GM18907 (cell line): ENCODE measurements around the gene ZDHHC17.
A peak's percentile ranks its signal among the peaks of the same experiment; 100 is the strongest.
"Not testable (repeated sequence)": the region's sequence is repeated elsewhere in the genome, so short reads cannot be mapped to it uniquely, and the experiment has no call there.

Source experiments
- ATAC-seq: cut with Tn5 transposase; IDR thresholded peaks from one replicate; pipeline ENCODE4 v1.9.1; 2021; ENCODE audit warnings: mild to moderate bottlenecking, moderate library complexity; ENCODE audit not compliant: unreplicated experiment

Gene ZDHHC17

GRCh38 chr12:76766161-76766560 is 2.2 kb downstream of the ZDHHC17 start:
- no peak for ATAC-seq

DNA sequence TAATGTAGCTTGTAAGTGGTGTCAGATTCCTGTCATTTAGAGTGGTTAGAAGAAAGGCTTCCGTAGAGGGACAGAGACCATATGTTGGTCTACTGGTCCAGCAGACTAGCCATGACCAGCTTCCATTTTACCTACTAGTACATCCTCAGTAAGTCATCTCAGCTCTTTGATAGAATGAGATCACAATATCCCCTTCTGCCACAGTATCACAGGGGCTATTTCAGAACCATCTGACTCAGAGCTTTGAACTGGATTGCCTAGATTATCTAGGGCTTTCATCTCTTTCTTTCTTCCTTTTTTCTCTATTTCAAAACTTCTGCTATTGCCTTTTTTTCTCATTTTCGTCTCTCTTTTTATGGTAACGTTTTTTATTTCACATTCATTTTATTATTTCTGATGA is 4.7 kb downstream of the ZDHHC17 start:
- ATAC-seq = no peak

DNA sequence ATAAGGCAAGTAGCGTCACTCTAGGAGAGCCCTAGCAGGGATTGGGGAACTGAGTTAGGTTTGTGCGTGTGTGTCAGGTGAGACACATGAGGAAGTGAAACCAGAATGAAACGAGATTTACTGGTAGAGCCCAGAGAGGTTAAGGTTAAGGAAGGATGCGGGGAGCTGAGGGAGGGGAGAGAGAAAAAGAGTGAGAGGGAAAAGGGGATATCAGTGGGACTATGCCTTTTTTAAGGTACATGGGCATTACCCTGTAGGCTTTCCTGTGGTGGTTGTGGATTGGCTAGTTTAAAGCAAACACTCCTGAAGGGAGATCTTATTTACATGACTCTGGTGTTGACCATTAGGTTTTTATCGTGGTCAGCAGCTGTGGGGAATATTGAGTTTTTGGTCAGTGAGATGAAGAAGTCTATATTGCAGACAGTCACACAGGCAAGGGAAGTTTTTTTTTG is 13.9 kb downstream of the ZDHHC17 start:
- ATAC-seq = peak; percentile 100

DNA sequence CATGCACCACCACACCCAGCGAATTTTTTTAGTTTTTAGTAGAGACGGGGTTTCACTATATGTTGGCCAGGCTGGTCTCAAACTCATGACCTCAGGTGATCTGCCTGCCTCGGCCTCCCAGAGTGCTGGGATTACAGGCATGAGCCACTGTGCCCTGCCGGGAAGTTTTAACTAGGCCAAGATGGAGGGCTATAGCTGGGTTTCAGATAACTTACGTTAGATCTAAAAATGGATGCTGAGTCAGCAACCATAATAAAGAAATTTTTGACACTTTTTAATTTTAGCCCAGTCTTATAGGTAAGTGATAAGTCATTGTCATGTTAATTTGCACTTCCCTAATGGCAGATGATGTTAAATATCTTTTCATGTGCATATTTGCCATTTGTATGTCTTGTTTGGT is 14.4 kb downstream of the ZDHHC17 start:
- ATAC-seq = no peak

DNA sequence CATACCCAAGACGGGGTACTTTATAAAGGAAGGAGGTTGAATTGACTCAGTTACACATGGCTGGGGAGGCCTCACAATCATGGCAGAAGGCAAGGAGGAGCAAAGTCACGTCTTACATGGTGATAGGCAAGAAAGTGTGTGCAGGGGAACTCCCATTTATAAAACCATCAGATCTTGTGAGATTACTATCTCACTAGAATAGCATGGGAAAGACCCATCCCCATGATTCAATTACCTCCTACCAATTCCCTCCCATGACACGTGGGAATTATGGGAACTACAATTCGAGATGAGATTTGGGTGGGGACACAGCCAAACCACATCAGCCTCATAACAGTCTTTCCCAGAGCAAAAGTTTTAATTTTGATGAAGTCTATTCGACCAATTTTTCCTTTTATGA is 15.4 kb downstream of the ZDHHC17 start:
- not testable (repeated sequence) for ATAC-seq

DNA sequence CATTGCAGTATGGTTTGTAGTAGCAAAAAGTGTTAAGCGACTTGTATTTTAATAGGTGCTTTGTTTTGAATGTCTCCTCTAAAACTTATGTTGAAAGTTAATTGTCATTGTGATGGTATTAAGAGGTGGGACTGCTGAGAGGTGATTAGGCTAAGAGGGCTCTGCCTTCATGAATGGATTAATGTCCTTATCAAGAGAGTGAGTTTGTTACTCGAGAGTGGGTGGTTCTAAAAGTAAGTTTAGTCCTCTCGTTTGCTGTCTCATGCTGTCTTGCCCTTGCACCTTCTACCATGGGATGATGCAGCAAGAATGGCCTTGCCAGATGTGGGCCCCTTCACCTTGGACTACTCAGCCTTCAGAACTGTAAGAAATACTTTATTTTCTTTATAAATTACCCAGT is 17.4 kb downstream of the ZDHHC17 start:
- ATAC-seq = no peak

GRCh38 chr12:76782526-76782925 is 18.6 kb downstream of the ZDHHC17 start:
- no peak for ATAC-seq

GRCh38 chr12:76784600-76785051 is 20.7 kb downstream of the ZDHHC17 start:
- no peak for ATAC-seq

- ATAC-seq = no peak
Measured at GRCh38 chr12:76785407-76785806, 21.5 kb downstream of the ZDHHC17 start.

GRCh38 chr12:76786986-76787385 is 23.1 kb downstream of the ZDHHC17 start:
- no peak for ATAC-seq

GRCh38 chr12:76787689-76788088 is 23.8 kb downstream of the ZDHHC17 start:
- ATAC-seq = no peak

GRCh38 chr12:76789335-76790050 is 25.6 kb downstream of the ZDHHC17 start:
- ATAC-seq = no peak

- ATAC-seq = no peak
Measured at GRCh38 chr12:76790564-76791552, 26.9 kb downstream of the ZDHHC17 start.

DNA sequence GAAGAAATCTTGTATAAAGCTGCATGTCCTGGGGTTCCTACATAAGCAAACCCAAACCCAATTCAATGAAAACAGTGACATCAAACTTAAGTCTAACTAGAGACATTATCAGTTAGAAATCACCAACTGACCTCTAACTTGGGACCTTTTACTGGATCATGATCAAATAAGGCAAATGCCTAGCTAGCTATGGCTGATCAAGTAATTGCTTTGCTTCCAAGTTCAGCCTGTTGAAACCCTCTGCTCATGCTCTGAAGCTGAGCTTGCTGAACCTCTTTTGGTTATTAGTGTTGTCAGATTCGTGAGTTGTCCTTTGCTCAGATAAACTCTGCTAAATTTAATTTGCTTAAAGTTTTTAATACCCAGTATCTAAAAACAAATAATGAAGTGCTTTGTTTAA is 28.9 kb downstream of the ZDHHC17 start:
- no peak for ATAC-seq

DNA sequence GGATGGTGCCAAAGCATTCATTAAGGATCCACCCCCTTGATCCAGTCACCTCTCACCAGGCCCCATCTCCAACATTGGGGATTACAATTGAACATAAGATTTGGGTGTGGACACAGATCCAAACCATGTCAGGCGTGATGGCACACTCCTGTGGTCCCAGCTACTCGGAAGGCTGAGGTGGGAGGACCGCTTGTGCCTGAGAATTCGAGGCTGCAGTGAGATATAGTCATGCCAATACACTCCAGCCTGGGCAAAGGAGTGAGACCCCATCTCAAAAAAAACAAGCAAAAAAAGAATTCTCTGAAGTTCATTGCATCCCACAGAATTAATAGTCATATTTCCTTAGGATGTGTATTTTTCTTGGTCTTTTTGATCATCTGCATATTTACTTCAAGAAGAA is 34.9 kb downstream of the ZDHHC17 start:
- ATAC-seq = no peak

DNA sequence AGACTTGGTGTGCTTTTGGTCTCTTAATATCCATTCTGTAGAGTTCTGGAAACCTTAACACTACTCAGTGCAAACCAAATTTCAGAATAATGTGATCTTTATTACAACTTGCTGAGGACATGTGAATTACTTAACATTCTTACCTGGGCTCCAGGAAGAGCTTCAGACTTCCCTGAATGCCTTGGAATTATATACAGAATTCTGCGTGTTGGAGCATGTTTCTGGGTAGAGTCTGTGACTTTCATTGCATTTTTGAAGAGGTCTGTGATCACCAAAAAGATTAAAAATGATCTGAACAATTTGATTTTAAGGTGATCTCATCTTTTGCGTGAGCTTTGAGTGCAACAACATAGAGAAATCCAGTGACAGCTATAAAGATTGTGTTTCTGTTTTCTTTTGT is 35.4 kb downstream of the ZDHHC17 start:
- ATAC-seq = no peak

DNA sequence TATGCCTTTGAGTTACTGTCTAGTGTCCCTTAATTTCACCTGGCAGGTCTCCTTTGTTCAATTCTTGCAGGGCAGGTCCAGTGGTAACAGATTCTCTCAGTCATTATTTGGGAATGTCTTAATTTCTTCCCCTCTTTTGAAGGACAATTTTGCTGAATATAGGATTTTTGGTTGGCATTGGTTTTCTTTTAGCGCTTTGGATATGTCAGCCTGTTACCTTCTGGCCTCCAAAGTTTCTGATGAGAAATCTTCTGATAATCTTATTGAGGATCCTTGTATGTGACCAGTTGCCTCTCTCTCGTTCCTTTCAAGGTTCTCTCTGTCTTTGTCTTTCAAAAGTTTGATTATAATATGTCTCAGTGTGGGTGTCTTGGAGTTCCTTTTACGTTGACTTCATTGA is 38.1 kb downstream of the ZDHHC17 start:
- ATAC-seq = no peak

GRCh38 chr12:76804435-76804976 is 40.6 kb downstream of the ZDHHC17 start:
- ATAC-seq = no peak

GRCh38 chr12:76810671-76811419 is 46.9 kb downstream of the ZDHHC17 start:
- no peak for ATAC-seq

- no peak for ATAC-seq
Measured at GRCh38 chr12:76811976-76812375, 48.1 kb downstream of the ZDHHC17 start.

- ATAC-seq = no peak
Measured at GRCh38 chr12:76813265-76813664, 49.4 kb downstream of the ZDHHC17 start.
